T-helper 17 cell (primary cell): Measurements from ENCODE around the gene RBMS3. TPM values are rescaled to one million over a fixed set of nuclear protein-coding genes. Genes with fewer than 3 reads are reported as not detected.
"Not testable (repeated sequence)": the region's sequence is repeated elsewhere in the genome, so short reads cannot be mapped to it uniquely, and the experiment has no call there.

ENCODE experiments used
- ATAC-seq: fragments of 150-1000 bp; cut with Tn5 transposase; 2 replicates; pipeline ENCODE4 v1.10.0; 2021; ENCODE audit warnings: mild to moderate bottlenecking, moderate library complexity
- DNase-seq, 3 donors: peaks; one replicate each; pipeline versions ENCODE4 v3.0.0 to v3.0.0-alpha.2; 2020 to 2021
- H3K9me3 ChIP-seq: one replicate; pipeline ENCODE4 v1.7.0; 2013; ENCODE audit warnings: low read length, mild to moderate bottlenecking; ENCODE audit not compliant: control insufficient read depth, poor library complexity, severe bottlenecking
- H3K27ac Mint-ChIP-seq: one replicate; pipeline ENCODE4 v1.8.0; 2022; ENCODE audit warnings: mild to moderate bottlenecking, moderate library complexity, mixed read lengths
- H3K27me3 Mint-ChIP-seq: one replicate; pipeline ENCODE4 v1.8.0; 2022; ENCODE audit warnings: mixed read lengths
- H3K36me3 Mint-ChIP-seq: one replicate; pipeline ENCODE4 v1.8.0; 2022; ENCODE audit warnings: low read depth, mixed read lengths
- H3K4me1 Mint-ChIP-seq: one replicate; pipeline ENCODE4 v1.8.0; 2022; ENCODE audit warnings: mild to moderate bottlenecking, mixed read lengths
- H3K4me3 Mint-ChIP-seq: one replicate; pipeline ENCODE4 v1.8.0; 2022; ENCODE audit warnings: mild to moderate bottlenecking, moderate library complexity, mixed read lengths
- total RNA-seq, 4 donors: library from RNA in 2 of 4; stranded (reverse) in 2 of 4; gene quantifications; one replicate each; pipeline ENCODE4 v1.2.3 and lab custom pipeline; 2022 to 2026

Gene RBMS3
- total RNA-seq, 2 donors from 2014 or later: 0.37 to 1.7 TPM

- Mint-ChIP-seq H3K4me1 (no peaks in the 10 kb centered on the region), H3K27me3 (no peaks in the 10 kb centered on the region), H3K36me3 (no peaks in the 10 kb centered on the region), H3K4me3 (no peak overlapping the region), H3K27ac (no peak overlapping the region)
- H3K9me3 ChIP-seq: no peaks in the 10 kb centered on the region
- ATAC-seq: no peak
- no peak for DNase-seq
Observed at GRCh38 chr3:29771602-29772001, 490.7 kb downstream of the RBMS3 start.

DNA sequence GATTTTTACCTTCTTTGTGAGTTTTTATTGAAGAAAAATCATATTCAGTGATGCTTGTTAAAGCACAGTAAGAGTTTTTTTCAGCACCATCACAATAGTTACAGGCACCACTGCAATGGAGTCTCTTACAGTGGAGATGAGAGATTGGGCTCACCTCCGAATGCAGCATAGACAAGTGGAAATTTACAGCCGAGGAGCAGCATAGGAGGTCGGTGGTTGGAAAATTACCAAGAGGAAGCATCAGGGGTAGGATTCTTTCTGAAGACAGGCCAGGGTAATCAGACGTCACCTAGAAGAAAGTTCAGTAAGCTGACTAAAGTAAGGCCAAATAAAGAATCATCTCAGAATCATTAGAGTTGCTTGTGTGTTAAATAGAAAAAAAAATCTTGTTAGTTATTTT is 491.6 kb downstream of the RBMS3 start:
- DNase-seq (no peak), ATAC-seq (no peak)
- no peaks in the 10 kb centered on the region for H3K27me3 Mint-ChIP-seq

DNA sequence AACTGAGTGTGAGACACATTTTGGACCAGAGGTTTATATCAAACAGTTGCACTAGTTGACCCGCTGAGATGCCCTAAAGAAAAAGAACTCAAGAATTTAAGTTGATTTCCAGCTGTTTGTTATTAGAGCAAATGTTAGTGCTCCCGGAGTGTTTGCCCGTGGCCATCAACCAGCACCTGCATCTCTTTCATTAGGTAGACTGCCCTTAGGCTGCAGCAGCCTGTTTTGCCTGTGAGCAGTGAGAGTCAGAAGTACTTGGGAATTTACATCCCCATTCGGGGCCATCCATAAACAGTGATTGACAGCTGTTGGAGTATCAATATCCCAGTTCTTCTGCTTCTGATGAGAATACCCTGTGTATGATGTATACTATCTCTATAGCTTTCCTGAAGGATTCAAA is 492.6 kb downstream of the RBMS3 start:
- Mint-ChIP-seq H3K27ac (no peak overlapping the region), H3K36me3 (no peaks in the 10 kb centered on the region), H3K4me3 (no peak overlapping the region), H3K4me1 (no peaks in the 10 kb centered on the region), H3K27me3 (no peaks in the 10 kb centered on the region)
- DNase-seq (no peak), ATAC-seq (no peak)
- H3K9me3 ChIP-seq: no peaks in the 10 kb centered on the region

More for the DNA sequence above, 491.6 kb downstream of the RBMS3 start:
- H3K4me1 Mint-ChIP-seq: no peaks in the 10 kb centered on the region
- no peaks in the 10 kb centered on the region for H3K9me3 ChIP-seq
- H3K36me3 Mint-ChIP-seq: no peaks in the 10 kb centered on the region
- no peak overlapping the region for H3K27ac Mint-ChIP-seq
- H3K4me3 Mint-ChIP-seq: no peak overlapping the region

DNA sequence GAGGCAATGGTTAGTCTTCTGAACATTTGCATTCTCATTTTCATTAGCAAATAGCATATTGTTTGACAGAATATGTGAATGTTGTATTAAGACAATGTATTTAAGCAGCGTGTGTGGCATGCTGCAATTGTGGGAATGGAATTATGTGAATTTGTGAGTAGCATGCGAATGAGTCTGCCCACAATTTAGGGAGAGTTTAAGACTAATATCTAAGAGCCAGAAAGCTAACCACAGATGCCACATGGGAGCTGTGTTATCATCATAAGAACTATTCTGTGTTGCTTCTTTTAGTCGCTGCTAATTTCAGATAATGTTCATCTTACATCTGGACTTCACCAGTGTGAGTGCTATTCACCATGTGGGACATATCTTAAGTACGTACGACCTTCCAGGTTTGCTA is 494.5 kb downstream of the RBMS3 start:
- H3K4me3 Mint-ChIP-seq: no peak overlapping the region
- H3K36me3 Mint-ChIP-seq: no peaks in the 10 kb centered on the region
- DNase-seq: no peak
- H3K27ac Mint-ChIP-seq: no peak overlapping the region
- no peaks in the 10 kb centered on the region for H3K4me1 Mint-ChIP-seq
- H3K9me3 ChIP-seq: no peaks in the 10 kb centered on the region
- no peaks in the 10 kb centered on the region for H3K27me3 Mint-ChIP-seq
- no peak for ATAC-seq

- Mint-ChIP-seq H3K27me3 (no peaks in the 10 kb centered on the region), H3K4me3 (no peak overlapping the region), H3K4me1 (no peaks in the 10 kb centered on the region), H3K36me3 (no peaks in the 10 kb centered on the region), H3K27ac (no peak overlapping the region)
- ATAC-seq: no peak
- no peaks in the 10 kb centered on the region for H3K9me3 ChIP-seq
- DNase-seq: no peak
Observed at GRCh38 chr3:29777869-29778268, 497.0 kb downstream of the RBMS3 start.

- Mint-ChIP-seq H3K4me1 (no peaks in the 10 kb centered on the region), H3K27me3 (no peaks in the 10 kb centered on the region), H3K27ac (no peak overlapping the region), H3K4me3 (no peak overlapping the region), H3K36me3 (no peaks in the 10 kb centered on the region)
- H3K9me3 ChIP-seq: no peaks in the 10 kb centered on the region
- DNase-seq (no peak), ATAC-seq (no peak)
Observed at GRCh38 chr3:29789686-29790085, 508.8 kb downstream of the RBMS3 start.

- no peaks in the 10 kb centered on the region for H3K9me3 ChIP-seq
- ATAC-seq: no peak
- Mint-ChIP-seq H3K36me3 (no peaks in the 10 kb centered on the region), H3K4me3 (no peak overlapping the region), H3K27me3 (no peaks in the 10 kb centered on the region), H3K4me1 (no peaks in the 10 kb centered on the region), H3K27ac (no peak overlapping the region)
- no peak for DNase-seq
Observed at GRCh38 chr3:29796808-29797207, 515.9 kb downstream of the RBMS3 start.

GRCh38 chr3:29802057-29802456 is 521.2 kb downstream of the RBMS3 start:
- no peak for ATAC-seq
- H3K27ac Mint-ChIP-seq: no peak overlapping the region
- H3K9me3 ChIP-seq: no peaks in the 10 kb centered on the region
- no peaks in the 10 kb centered on the region for H3K27me3 Mint-ChIP-seq
- no peaks in the 10 kb centered on the region for H3K4me1 Mint-ChIP-seq
- no peaks in the 10 kb centered on the region for H3K36me3 Mint-ChIP-seq
- no peak overlapping the region for H3K4me3 Mint-ChIP-seq
- no peak for DNase-seq

DNA sequence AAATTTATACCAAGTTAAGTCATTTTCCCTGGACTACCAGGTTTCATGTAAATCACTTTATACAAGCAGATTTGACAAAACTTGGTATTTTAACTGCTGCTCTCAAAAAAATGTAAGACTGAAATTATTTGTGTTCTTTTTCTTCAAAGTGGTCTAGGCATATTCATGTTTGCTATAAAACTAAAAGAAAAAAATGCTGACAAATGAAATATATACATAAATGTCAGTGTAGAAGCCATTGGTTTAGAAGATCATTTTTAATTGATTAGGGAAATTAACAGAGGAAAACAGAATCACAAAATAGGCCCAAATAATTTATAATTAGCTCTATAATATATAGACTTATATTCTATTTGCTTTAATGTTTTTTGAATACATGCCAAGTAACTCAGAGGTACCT is 523.2 kb downstream of the RBMS3 start:
- no peak for DNase-seq
- no peaks in the 10 kb centered on the region for H3K9me3 ChIP-seq
- ATAC-seq: no peak
- Mint-ChIP-seq H3K4me3 (no peak overlapping the region), H3K27me3 (no peaks in the 10 kb centered on the region), H3K27ac (no peak overlapping the region), H3K4me1 (no peaks in the 10 kb centered on the region), H3K36me3 (no peaks in the 10 kb centered on the region)

GRCh38 chr3:29805757-29806156 is 524.9 kb downstream of the RBMS3 start:
- no peaks in the 10 kb centered on the region for H3K27me3 Mint-ChIP-seq
- ATAC-seq: no peak

DNA sequence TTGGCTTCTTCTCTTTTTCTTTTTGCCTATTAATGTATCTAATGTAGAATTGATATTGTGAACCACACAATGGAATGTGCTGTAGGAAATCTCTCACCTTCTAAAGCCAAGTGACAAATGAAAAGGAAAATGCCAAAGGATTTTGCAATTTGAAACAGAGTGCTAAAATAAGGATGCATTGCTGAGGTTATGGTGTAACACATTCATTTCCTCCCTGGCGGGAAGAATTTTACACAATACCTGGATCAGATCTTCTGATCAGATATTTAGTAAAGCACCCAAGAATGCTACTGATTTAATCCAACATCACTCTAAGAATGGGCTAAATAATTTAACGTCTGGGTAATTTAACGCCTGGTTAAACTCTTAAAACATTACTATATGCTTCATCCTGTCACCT is 527.5 kb downstream of the RBMS3 start:
- not testable (repeated sequence) for H3K27me3 Mint-ChIP-seq, H3K9me3 ChIP-seq, H3K4me1 Mint-ChIP-seq, ATAC-seq, H3K4me3 Mint-ChIP-seq, H3K36me3 Mint-ChIP-seq, H3K27ac Mint-ChIP-seq, DNase-seq

More at GRCh38 chr3:29805757-29806156, 524.9 kb downstream of the RBMS3 start:
- no peak overlapping the region for H3K27ac Mint-ChIP-seq
- DNase-seq: no peak
- H3K36me3 Mint-ChIP-seq: no peaks in the 10 kb centered on the region
- H3K4me3 Mint-ChIP-seq: no peak overlapping the region
- H3K9me3 ChIP-seq: no peaks in the 10 kb centered on the region
- H3K4me1 Mint-ChIP-seq: no peaks in the 10 kb centered on the region

GRCh38 chr3:29822071-29822470 is 541.2 kb downstream of the RBMS3 start:
- no peak overlapping the region for H3K4me3 Mint-ChIP-seq
- ATAC-seq: no peak

GRCh38 chr3:29823233-29823632 is 542.4 kb downstream of the RBMS3 start:
- no peak overlapping the region for H3K27ac Mint-ChIP-seq

More at GRCh38 chr3:29822071-29822470, 541.2 kb downstream of the RBMS3 start:
- Mint-ChIP-seq H3K27ac (no peak overlapping the region), H3K4me1 (no peaks in the 10 kb centered on the region), H3K27me3 (no peaks in the 10 kb centered on the region), H3K36me3 (no peaks in the 10 kb centered on the region)
- DNase-seq: no peak
- no peaks in the 10 kb centered on the region for H3K9me3 ChIP-seq

GRCh38 chr3:29826712-29827111 is 545.8 kb downstream of the RBMS3 start:
- ATAC-seq (no peak), DNase-seq (no peak)
- H3K9me3 ChIP-seq: no peaks in the 10 kb centered on the region
- H3K36me3 Mint-ChIP-seq: no peaks in the 10 kb centered on the region
- H3K4me1 Mint-ChIP-seq: no peaks in the 10 kb centered on the region
- H3K4me3 Mint-ChIP-seq: no peak overlapping the region
- no peak overlapping the region for H3K27ac Mint-ChIP-seq
- H3K27me3 Mint-ChIP-seq: no peaks in the 10 kb centered on the region

More at GRCh38 chr3:29823233-29823632, 542.4 kb downstream of the RBMS3 start:
- H3K9me3 ChIP-seq: no peaks in the 10 kb centered on the region
- DNase-seq (no peak), ATAC-seq (no peak)
- H3K4me3 Mint-ChIP-seq: no peak overlapping the region
- no peaks in the 10 kb centered on the region for H3K27me3 Mint-ChIP-seq
- no peaks in the 10 kb centered on the region for H3K36me3 Mint-ChIP-seq
- H3K4me1 Mint-ChIP-seq: no peaks in the 10 kb centered on the region
